SU-DHL-6 (cell line): ENCODE measurements around the gene ADGRG4.

Experiments used
- EZH2phosphoT487 ChIP-seq: fragments of 200-600 bp; sonication (generic), shearing (Covaris generic); conservative IDR thresholded peaks from 2 replicates; pipeline ENCODE4 v1.6.1; 2018; ENCODE audit warnings: mild to moderate bottlenecking, antibody characterized with exemption, low read length, moderate library complexity, mixed read lengths
- TF ChIP-seq, protein P1 (sequence below): fragments of 200-600 bp; sonication (generic); IDR thresholded peaks from one replicate; pipeline ENCODE4 v1.5.1; 2017; ENCODE audit warnings: antibody characterized with exemption, mild to moderate bottlenecking, low read length, moderate library complexity; ENCODE audit not compliant: insufficient read depth, poor library complexity, severe bottlenecking

DNA sequence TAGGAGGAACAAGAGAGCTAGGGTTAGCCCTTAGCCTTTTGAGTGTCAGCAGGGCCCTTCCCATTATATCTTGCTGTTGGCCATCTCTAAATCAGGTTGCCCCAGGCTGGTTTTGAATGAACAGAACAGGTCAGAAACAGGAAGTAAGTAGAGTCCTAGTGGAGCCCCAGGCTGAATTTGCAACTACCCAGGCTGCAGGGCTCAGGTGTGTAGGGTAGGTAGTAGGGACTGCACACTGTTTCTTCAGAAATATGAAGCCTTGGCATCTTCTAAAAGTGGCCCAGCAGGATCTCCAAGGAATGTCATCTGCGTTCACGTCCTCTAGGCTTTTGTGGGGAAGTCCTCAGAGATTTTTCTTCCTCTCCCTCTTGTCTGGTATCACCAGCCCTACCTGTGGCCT lies 90.2 kb downstream of the ADGRG4 start:
- TF ChIP-seq, protein P1, sequence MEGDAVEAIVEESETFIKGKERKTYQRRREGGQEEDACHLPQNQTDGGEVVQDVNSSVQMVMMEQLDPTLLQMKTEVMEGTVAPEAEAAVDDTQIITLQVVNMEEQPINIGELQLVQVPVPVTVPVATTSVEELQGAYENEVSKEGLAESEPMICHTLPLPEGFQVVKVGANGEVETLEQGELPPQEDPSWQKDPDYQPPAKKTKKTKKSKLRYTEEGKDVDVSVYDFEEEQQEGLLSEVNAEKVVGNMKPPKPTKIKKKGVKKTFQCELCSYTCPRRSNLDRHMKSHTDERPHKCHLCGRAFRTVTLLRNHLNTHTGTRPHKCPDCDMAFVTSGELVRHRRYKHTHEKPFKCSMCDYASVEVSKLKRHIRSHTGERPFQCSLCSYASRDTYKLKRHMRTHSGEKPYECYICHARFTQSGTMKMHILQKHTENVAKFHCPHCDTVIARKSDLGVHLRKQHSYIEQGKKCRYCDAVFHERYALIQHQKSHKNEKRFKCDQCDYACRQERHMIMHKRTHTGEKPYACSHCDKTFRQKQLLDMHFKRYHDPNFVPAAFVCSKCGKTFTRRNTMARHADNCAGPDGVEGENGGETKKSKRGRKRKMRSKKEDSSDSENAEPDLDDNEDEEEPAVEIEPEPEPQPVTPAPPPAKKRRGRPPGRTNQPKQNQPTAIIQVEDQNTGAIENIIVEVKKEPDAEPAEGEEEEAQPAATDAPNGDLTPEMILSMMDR: no peak
- no peak for TF ChIP-seq EZH2phosphoT487
